ENCODE measurements around the gene TBXAS1. TPM values are rescaled to one million over a fixed set of nuclear protein-coding genes. Genes with fewer than 3 reads are reported as not detected.

TBXAS1 gene
- total and polyA plus RNA-seq, 2 donors from 2014 or later: 14.2 to 33.6 TPM

DNA sequence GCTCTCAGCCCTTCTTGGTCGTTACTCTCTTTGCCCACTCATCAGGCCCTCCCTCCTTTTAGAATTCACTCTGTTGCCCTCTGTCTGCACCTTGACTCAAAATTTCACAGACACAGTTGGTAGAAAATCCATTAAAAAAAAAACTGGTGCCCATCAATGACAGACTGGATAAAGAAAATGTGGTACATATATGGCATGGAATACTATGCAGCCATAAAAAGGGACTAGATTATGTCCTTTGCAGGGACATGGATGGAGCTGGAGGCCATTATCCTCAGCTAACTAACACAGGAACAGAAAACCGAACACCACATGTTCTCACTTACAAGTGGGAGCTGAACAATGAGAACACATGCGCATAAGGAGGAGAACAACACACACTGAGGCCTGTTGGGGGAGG is 118.0 kb downstream of the TBXAS1 start:
- no peak for FAIRE-seq
- Histone ChIP-seq H3K9ac (ENCODE audit: low read length in 3 of 3) (no peak overlapping the region), H3K4me1 (ENCODE audit: control insufficient read depth in 2 of 3, insufficient read depth in 2 of 3, low read depth in 1 of 3, low read length in 3 of 3) (no peaks in the 10 kb centered on the region), H3K9me3 (ENCODE audit: control insufficient read depth in 2 of 3, insufficient read depth in 1 of 3, low read length in 3 of 3) (peaks cover 0 to 10% (median 0%) of the 10 kb centered on the region in 3 donors), H3K27me3 (ENCODE audit: control insufficient read depth, insufficient read depth, low read length) (no peaks in the 10 kb centered on the region), H3K27ac (ENCODE audit: low read depth in 2 of 2, low read length in 2 of 2) (no peak overlapping the region), H3K36me3 (ENCODE audit: control insufficient read depth in 2 of 3, insufficient read depth in 3 of 3, low read length in 3 of 3) (no peaks in the 10 kb centered on the region), H3K4me3 (ENCODE audit: low read length in 3 of 3) (no peak overlapping the region)
- TF ChIP-seq, protein P1, sequence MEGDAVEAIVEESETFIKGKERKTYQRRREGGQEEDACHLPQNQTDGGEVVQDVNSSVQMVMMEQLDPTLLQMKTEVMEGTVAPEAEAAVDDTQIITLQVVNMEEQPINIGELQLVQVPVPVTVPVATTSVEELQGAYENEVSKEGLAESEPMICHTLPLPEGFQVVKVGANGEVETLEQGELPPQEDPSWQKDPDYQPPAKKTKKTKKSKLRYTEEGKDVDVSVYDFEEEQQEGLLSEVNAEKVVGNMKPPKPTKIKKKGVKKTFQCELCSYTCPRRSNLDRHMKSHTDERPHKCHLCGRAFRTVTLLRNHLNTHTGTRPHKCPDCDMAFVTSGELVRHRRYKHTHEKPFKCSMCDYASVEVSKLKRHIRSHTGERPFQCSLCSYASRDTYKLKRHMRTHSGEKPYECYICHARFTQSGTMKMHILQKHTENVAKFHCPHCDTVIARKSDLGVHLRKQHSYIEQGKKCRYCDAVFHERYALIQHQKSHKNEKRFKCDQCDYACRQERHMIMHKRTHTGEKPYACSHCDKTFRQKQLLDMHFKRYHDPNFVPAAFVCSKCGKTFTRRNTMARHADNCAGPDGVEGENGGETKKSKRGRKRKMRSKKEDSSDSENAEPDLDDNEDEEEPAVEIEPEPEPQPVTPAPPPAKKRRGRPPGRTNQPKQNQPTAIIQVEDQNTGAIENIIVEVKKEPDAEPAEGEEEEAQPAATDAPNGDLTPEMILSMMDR (IDR thresholded peaks at IDR 0.05; ENCODE audit: borderline replicate concordance, extremely low read depth, insufficient read depth): no peak
- intact Hi-C loops (cut with DNase I): no loop called here
- DNase-seq: no peak

DNA sequence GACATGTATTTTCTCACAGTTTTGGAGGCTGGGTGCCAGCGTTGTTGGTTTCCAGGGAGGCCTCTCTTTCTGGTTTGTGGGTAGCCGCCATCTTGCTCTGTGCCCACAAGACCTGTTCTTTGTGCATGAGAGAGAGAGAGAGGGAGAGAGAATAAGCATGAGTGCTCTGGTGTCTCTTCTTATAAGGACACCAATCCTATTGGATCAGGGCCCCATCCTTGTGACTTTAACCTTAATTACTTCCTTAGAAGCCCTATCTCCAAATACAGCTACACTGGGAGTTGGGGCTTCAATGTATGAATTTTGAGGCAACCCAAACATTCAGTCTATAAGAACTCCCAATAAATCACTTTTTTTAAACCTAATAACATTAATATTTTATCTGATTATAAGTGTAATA is 119.1 kb downstream of the TBXAS1 start:
- Histone ChIP-seq H3K4me3 (ENCODE audit: low read length in 3 of 3) (no peak overlapping the region), H3K27ac (ENCODE audit: low read depth in 2 of 2, low read length in 2 of 2) (no peak overlapping the region), H3K36me3 (ENCODE audit: control insufficient read depth in 2 of 3, insufficient read depth in 3 of 3, low read length in 3 of 3) (no peaks in the 10 kb centered on the region), H3K27me3 (ENCODE audit: control insufficient read depth, insufficient read depth, low read length) (no peaks in the 10 kb centered on the region), H3K9ac (ENCODE audit: low read length in 3 of 3) (no peak overlapping the region), H3K4me1 (ENCODE audit: control insufficient read depth in 2 of 3, insufficient read depth in 2 of 3, low read depth in 1 of 3, low read length in 3 of 3) (no peaks in the 10 kb centered on the region), H3K9me3 (ENCODE audit: control insufficient read depth in 2 of 3, insufficient read depth in 1 of 3, low read length in 3 of 3) (peaks cover 0 to 10% (median 0%) of the 10 kb centered on the region in 3 donors)
- no peak for DNase-seq
- intact Hi-C loops (cut with DNase I): no loop called here
- FAIRE-seq: no peak
- TF ChIP-seq, protein P1 (IDR thresholded peaks at IDR 0.05; ENCODE audit: borderline replicate concordance, extremely low read depth, insufficient read depth): no peak

DNA sequence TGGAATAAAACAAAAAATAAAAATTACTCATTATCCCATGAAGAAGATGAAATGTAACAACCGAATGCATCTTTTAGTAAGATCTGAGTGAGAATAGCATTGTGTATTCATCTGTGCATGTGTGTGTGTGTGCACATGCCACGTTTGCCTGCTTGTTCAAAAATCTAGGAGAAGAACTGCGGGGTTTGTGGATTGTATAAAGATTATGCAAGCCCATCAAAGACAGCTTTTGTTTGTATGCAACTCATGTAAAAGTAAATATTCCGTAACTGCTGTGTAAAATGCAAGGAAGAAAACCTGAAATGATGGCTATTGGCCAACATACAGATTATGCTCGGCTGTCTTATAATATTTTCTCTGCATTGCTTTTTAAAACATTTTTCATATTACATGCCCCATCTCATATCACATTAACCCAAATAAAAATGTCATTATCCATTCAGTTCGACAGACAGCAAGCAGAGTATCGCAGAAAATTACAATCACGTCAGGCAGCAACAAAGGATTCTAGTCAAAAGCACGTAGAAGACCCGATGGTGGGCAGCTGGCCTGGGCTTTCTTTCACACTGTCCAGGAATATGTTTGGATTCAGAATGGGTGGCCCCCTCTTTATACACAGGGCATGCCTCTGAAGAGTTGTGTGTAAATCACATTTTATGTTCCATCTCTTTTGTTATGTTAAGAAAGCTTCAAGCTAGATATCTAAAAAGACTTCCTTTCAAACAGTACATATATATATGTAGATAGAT is 119.7 kb downstream of the TBXAS1 start:
- Histone ChIP-seq H3K9me3 (ENCODE audit: control insufficient read depth in 2 of 3, insufficient read depth in 1 of 3, low read length in 3 of 3) (peaks cover 0 to 10% (median 0%) of the 10 kb centered on the region in 3 donors), H3K27me3 (ENCODE audit: control insufficient read depth, insufficient read depth, low read length) (no peaks in the 10 kb centered on the region), H3K9ac (ENCODE audit: low read length in 3 of 3) (no peak overlapping the region), H3K36me3 (ENCODE audit: control insufficient read depth in 2 of 3, insufficient read depth in 3 of 3, low read length in 3 of 3) (no peaks in the 10 kb centered on the region), H3K4me1 (ENCODE audit: control insufficient read depth in 2 of 3, insufficient read depth in 2 of 3, low read depth in 1 of 3, low read length in 3 of 3) (no peaks in the 10 kb centered on the region), H3K27ac (ENCODE audit: low read depth in 2 of 2, low read length in 2 of 2) (no peak overlapping the region), H3K4me3 (ENCODE audit: low read length in 3 of 3) (no peak overlapping the region)
- FAIRE-seq (no peak), DNase-seq (no peak)
- TF ChIP-seq, protein P1 (IDR thresholded peaks at IDR 0.05; ENCODE audit: borderline replicate concordance, extremely low read depth, insufficient read depth): no peak
- intact Hi-C loops (cut with DNase I): no loop called here

Measured in kidney (tissue), 14 donors.